ENCODE results near the gene MYNN. TPM values are rescaled to one million over a fixed set of nuclear protein-coding genes. Genes with fewer than 3 reads are reported as not detected.

Gene MYNN
- total and polyA plus RNA-seq, 2 donors, result 11.9 to 50.8 TPM

GRCh38 chr3:169822983-169823382 lies 49.8 kb downstream of the MYNN start:
- no peaks in the 10 kb centered on the region for H3K4me1 ChIP-seq (ENCODE audit: insufficient read depth)
- no peak for DNase-seq (ENCODE audit: extremely low spot score)
- H3K36me3 ChIP-seq (ENCODE audit: insufficient read depth), result no peaks in the 10 kb centered on the region
- WGBS, result 79% methylated on average over 6 of the region's 6 CpGs
- H3K4me3 ChIP-seq (ENCODE audit: low read depth, low read length), result no peak overlapping the region
- no peak overlapping the region for H3K27ac ChIP-seq (ENCODE audit: low read depth)

- Histone ChIP-seq H3K4me3 (ENCODE audit: low read depth, low read length) (no peak overlapping the region), H3K27ac (ENCODE audit: low read depth) (no peak overlapping the region), H3K36me3 (ENCODE audit: insufficient read depth) (no peaks in the 10 kb centered on the region), H3K4me1 (ENCODE audit: insufficient read depth) (no peaks in the 10 kb centered on the region)
- WGBS, result 80% methylated on average over 3 of the region's 3 CpGs
- no peak for DNase-seq (ENCODE audit: extremely low spot score)
Observed at GRCh38 chr3:169825316-169825715, 52.1 kb downstream of the MYNN start.

- Histone ChIP-seq H3K27ac (ENCODE audit: low read depth) (no peak overlapping the region), H3K36me3 (ENCODE audit: insufficient read depth) (no peaks in the 10 kb centered on the region), H3K4me1 (ENCODE audit: insufficient read depth) (no peaks in the 10 kb centered on the region), H3K4me3 (ENCODE audit: low read depth, low read length) (no peak overlapping the region)
- 79% methylated on average over 4 of the region's 4 CpGs for WGBS
- DNase-seq (ENCODE audit: extremely low spot score), result no peak
Observed at GRCh38 chr3:169827712-169828111, 54.5 kb downstream of the MYNN start.

GRCh38 chr3:169835533-169835932 lies 62.3 kb downstream of the MYNN start:
- no peaks in the 10 kb centered on the region for H3K4me1 ChIP-seq (ENCODE audit: insufficient read depth)
- DNase-seq (ENCODE audit: extremely low spot score), result no peak
- H3K4me3 ChIP-seq (ENCODE audit: low read depth, low read length), result no peak overlapping the region
- no peak overlapping the region for H3K27ac ChIP-seq (ENCODE audit: low read depth)
- no peaks in the 10 kb centered on the region for H3K36me3 ChIP-seq (ENCODE audit: insufficient read depth)
- WGBS, result 60% methylated on average over 1 of the region's 1 CpG

- no peaks in the 10 kb centered on the region for H3K4me1 ChIP-seq (ENCODE audit: insufficient read depth)
- H3K27ac ChIP-seq (ENCODE audit: low read depth), result no peak overlapping the region
- H3K4me3 ChIP-seq (ENCODE audit: low read depth, low read length), result no peak overlapping the region
- WGBS, result 59% methylated on average over 5 of the region's 5 CpGs
- no peaks in the 10 kb centered on the region for H3K36me3 ChIP-seq (ENCODE audit: insufficient read depth)
- no peak for DNase-seq (ENCODE audit: extremely low spot score)
Observed at GRCh38 chr3:169836078-169836941, 63.1 kb downstream of the MYNN start.

- H3K4me3 ChIP-seq (ENCODE audit: low read depth, low read length), result no peak overlapping the region
- no peaks in the 10 kb centered on the region for H3K36me3 ChIP-seq (ENCODE audit: insufficient read depth)
- DNase-seq (ENCODE audit: extremely low spot score), result no peak
- no peaks in the 10 kb centered on the region for H3K4me1 ChIP-seq (ENCODE audit: insufficient read depth)
- no peak overlapping the region for H3K27ac ChIP-seq (ENCODE audit: low read depth)
- 75% methylated on average over 3 of the region's 3 CpGs for WGBS
Observed at GRCh38 chr3:169836942-169837275, 63.7 kb downstream of the MYNN start.

- Histone ChIP-seq H3K27ac (ENCODE audit: low read depth) (no peak overlapping the region), H3K36me3 (ENCODE audit: insufficient read depth) (no peaks in the 10 kb centered on the region), H3K4me1 (ENCODE audit: insufficient read depth) (no peaks in the 10 kb centered on the region), H3K4me3 (ENCODE audit: low read depth, low read length) (no peak overlapping the region)
- 91% methylated on average over 1 of the region's 1 CpG for WGBS
- DNase-seq (ENCODE audit: extremely low spot score), result no peak
Observed at GRCh38 chr3:169838511-169839030, 65.4 kb downstream of the MYNN start.

Other genes with a start within 250 kb of the MYNN start
- gene MECOM, start 109.7 kb upstream of the MYNN start, total RNA-seq, result 74.4 TPM
- gene MECOM, start 109.7 kb upstream of the MYNN start, polyA plus RNA-seq, result 14.5 TPM
- gene TERC, start 8.3 kb upstream of the MYNN start, total RNA-seq, result 108 TPM
- gene TERC, start 8.3 kb upstream of the MYNN start, polyA plus RNA-seq, result not detected
- gene ACTRT3, start 3.8 kb upstream of the MYNN start, total RNA-seq, result 3.3 TPM
- 2.4 TPM for gene ACTRT3, start 3.8 kb upstream of the MYNN start, polyA plus RNA-seq
- not detected for gene LRRIQ4, start 39.5 kb downstream of the MYNN start, total RNA-seq
- not detected for gene LRRIQ4, start 39.5 kb downstream of the MYNN start, polyA plus RNA-seq
- 14.7 TPM for gene LRRC34, start 39.5 kb downstream of the MYNN start, total RNA-seq
- gene LRRC34, start 39.5 kb downstream of the MYNN start, polyA plus RNA-seq, result 2.0 TPM
- gene LRRC31, start 96.5 kb downstream of the MYNN start, total RNA-seq, result not detected
- not detected for gene LRRC31, start 96.5 kb downstream of the MYNN start, polyA plus RNA-seq
- gene SAMD7, start 138.2 kb downstream of the MYNN start, total RNA-seq, result not detected
- gene SAMD7, start 138.2 kb downstream of the MYNN start, polyA plus RNA-seq, result not detected
- gene SEC62, start 193.4 kb downstream of the MYNN start, total RNA-seq, result 78.9 TPM
- gene SEC62, start 193.4 kb downstream of the MYNN start, polyA plus RNA-seq, result 65.5 TPM

Measured in urinary bladder (tissue), 4 donors.